HG02884 (cell line): ENCODE data around the gene BBS1.
"Not testable (repeated sequence)": the region's sequence is repeated elsewhere in the genome, so short reads cannot be mapped to it uniquely, and the experiment has no call there.

Experiments used
- ATAC-seq: cut with Tn5 transposase; IDR thresholded peaks from one replicate; pipeline ENCODE4 v1.9.1; 2021; ENCODE audit warnings: mild to moderate bottlenecking, moderate library complexity; ENCODE audit not compliant: unreplicated experiment

Gene BBS1

GRCh38 chr11:66523611-66524010 is 13.2 kb downstream of the BBS1 start:
- ATAC-seq = no peak

GRCh38 chr11:66524304-66525040 is 14.0 kb downstream of the BBS1 start:
- no peak for ATAC-seq

GRCh38 chr11:66529069-66529468 is 18.6 kb downstream of the BBS1 start:
- ATAC-seq = no peak

GRCh38 chr11:66529655-66530054 is 19.2 kb downstream of the BBS1 start:
- ATAC-seq = no peak

- ATAC-seq = no peak
Measured at GRCh38 chr11:66530927-66531709, 20.7 kb downstream of the BBS1 start.

- no peak for ATAC-seq
Measured at GRCh38 chr11:66531841-66532240, 21.4 kb downstream of the BBS1 start.

GRCh38 chr11:66532784-66533183 is 22.3 kb downstream of the BBS1 start:
- no peak for ATAC-seq

- no peak for ATAC-seq
Measured at GRCh38 chr11:66539170-66539869, 28.9 kb downstream of the BBS1 start.

GRCh38 chr11:66539870-66540213 is 29.4 kb downstream of the BBS1 start:
- no peak for ATAC-seq

GRCh38 chr11:66540598-66540997 is 30.2 kb downstream of the BBS1 start:
- ATAC-seq = not testable (repeated sequence)

GRCh38 chr11:66541892-66542291 is 31.5 kb downstream of the BBS1 start:
- no peak for ATAC-seq

- ATAC-seq = no peak
Measured at GRCh38 chr11:66542362-66542761, 31.9 kb downstream of the BBS1 start.

- ATAC-seq = no peak
Measured at GRCh38 chr11:66543263-66544107, 33.0 kb downstream of the BBS1 start.

- not testable (repeated sequence) for ATAC-seq
Measured at GRCh38 chr11:66544952-66545351, 34.5 kb downstream of the BBS1 start.

- peak; percentile 84 for ATAC-seq
Measured at GRCh38 chr11:66545701-66546367, 35.4 kb downstream of the BBS1 start, which contains the start of gene ZDHHC24. ZDHHC24 (minus strand) TSS chr11:66546048; CDS start chr11:66546003, 45 bp downstream.

- no peak for ATAC-seq
Measured at GRCh38 chr11:66546368-66546965, 36.0 kb downstream of the BBS1 start, which contains the start of gene ACTN3. ACTN3 (plus strand) TSS chr11:66546903; CDS start chr11:66546938, 35 bp downstream.

GRCh38 chr11:66546966-66547661 is 36.7 kb downstream of the BBS1 start:
- no peak for ATAC-seq

GRCh38 chr11:66547662-66548009 is 37.2 kb downstream of the BBS1 start:
- ATAC-seq = no peak

- no peak for ATAC-seq
Measured at GRCh38 chr11:66548041-66548440, 37.6 kb downstream of the BBS1 start.
